DMS79 treated with DMSO at 0.1 percent for 48 hours (cell line): ENCODE data around the gene RAET1L.
"Not testable (repeated sequence)": the region's sequence is repeated elsewhere in the genome, so short reads cannot be mapped to it uniquely, and the experiment has no call there.

Experiments used
- DNase-seq: peaks from one replicate; lab custom pipeline; 2025; lab: John Stamatoyannopoulos, UW

Gene RAET1L, protein sequence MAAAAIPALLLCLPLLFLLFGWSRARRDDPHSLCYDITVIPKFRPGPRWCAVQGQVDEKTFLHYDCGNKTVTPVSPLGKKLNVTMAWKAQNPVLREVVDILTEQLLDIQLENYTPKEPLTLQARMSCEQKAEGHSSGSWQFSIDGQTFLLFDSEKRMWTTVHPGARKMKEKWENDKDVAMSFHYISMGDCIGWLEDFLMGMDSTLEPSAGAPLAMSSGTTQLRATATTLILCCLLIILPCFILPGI

DNA sequence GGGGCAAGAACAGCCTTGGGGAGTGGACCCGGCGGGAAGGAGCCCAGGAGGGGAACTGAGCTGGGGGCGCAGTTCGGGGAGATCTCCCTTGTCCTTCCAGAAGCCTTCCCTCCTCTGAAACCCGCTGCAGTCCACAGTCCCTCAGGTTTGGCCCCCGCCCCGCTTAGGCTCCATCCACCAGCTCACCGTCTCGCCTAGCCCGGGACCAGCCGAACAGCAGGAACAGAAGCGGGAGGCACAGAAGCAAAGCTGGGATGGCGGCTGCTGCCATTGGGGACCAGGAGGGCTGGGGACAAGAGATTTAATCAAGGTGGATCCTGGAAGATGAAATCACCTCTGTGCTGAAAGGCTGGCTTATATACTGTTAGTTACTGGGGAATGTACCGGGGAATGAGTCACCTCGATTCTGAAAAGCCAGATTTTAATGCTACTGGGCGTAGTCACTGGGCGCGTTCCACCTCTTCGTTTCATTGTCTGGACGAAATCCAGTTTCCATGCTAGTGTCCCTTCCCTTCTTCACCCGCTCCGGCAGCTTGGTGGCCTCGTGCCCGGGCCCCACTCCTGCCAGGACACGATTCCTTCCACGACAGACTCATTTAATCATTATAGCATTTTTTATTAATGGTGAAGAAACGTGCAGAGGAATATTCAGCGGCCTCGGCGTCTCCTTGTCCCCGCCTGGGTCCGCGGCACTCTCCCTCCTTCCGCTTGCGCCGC is at the start of gene RAET1L:
RAET1L (minus strand) TSS at position 332 of the 717 bp plus-strand sequence; CDS start at position 271, 61 bp downstream.
- no peak for DNase-seq

DNA sequence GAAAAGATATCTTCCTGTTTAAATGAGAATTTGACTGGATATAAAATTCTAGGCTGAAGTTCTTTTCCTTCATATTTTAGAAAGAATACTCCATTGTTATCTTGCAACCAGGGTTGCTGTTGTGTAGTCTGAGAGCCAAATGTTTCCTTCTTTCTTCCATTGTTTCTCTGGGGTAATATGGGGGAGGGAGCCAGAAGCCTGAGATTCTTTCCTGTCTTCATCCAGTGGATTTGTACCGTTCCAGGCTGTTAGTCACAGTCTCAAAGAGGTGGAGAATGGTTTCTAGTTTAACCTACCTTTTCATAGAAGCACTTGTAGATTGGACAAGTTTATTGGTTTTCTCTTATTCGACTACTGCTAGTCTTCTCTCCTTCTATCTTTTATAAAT is 49.7 kb upstream of the RAET1L start:
- DNase-seq, result no peak

DNA sequence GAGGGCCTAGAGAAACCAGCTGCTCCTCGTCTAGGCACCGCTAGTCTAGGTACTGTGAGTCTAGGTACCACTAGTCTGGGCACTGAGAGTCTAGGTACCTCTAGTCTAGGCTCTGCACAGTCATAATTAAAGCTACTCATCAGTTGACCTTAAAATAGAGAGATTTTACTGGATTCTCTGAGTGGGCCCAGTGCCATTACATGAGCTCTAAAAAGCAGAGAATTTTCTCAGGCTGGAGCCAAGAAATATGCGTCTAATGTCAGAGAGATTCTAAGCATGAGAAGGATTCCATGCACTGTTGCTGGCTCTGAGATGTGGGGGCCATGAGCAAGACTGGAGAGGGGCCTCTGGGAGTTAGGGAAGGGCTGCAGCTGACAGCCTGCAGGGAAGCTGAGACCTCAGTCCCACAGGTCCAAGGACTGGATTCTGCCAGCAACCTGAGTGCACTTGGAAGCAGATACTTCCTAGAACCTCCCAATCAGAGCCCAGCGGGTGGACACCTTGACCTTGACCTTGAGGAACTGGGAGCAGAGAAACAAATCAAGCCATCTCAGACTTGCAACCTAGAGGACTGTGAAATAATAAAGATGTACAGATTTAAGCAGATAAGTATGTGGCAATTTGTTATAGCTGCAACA is 49.2 kb upstream of the RAET1L start:
- not testable (repeated sequence) for DNase-seq

DNA sequence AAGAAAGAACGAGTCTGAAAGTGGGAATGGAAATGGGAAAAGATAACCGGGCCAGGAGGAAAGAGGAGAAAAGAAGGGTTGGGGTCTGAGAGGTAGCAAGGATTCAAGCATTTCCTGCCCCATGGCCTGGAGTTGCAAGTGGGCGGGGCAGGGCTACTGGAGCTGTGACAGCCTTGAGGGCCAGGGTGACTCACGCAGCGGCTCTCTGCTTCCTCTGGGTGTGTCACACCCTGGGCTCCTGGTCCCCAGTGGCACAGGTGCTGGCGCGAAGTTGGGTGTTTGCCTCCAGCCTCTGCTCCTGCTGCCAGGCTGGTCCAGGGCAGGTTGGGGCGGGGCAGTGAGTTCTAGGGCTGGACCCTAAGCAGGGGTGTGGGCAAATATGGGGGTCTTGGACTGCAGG is 46.9 kb upstream of the RAET1L start:
- no peak for DNase-seq

DNA sequence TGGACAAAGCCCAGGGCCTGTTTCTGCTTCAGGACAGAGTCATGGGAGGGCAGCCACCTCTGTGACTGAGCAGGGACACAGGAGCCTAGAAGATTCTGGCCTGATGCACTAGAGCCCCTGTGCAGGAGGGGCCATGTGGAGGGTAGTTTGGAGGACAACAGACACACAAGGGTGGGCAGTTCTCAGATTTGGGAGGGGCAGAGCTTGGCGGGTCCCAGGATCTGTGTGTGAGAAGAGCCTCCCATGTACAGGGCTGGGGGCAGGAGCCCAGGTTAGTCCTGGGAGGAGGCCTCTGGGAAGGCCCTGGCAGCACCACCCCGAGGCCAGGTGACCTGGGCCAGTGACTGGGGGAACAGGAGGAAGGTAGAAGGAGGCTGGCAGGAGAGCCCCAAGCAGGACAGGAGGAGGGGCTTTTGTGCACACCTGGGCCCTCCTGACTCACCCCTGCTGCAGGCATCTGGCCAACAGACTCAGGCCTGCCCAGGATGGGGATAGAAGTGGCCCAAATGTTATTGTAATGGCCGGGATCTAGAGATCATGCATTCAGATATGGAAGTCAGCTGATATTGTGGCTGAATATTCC is 45.0 kb upstream of the RAET1L start:
- peak; percentile 19 for DNase-seq

DNA sequence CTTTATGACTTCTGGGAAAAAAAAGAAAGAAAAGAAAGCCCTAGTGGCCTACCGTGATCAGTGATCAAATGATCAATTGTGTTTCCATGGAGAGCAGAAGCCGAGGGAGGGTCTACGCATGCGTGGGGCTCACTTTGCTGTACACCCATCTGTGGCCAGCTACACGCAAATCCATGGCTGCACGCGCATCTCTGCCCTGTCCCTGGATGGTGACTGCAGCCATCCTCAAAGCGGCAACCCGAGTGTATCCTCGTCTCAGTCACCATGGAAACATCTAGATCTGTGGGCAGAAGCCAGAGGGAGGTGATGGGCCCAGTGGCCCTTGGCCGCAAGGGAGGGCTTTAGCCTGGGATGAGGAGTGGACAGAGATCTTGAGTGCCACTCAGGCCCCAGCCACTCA is 44.4 kb upstream of the RAET1L start:
- no peak for DNase-seq

DNA sequence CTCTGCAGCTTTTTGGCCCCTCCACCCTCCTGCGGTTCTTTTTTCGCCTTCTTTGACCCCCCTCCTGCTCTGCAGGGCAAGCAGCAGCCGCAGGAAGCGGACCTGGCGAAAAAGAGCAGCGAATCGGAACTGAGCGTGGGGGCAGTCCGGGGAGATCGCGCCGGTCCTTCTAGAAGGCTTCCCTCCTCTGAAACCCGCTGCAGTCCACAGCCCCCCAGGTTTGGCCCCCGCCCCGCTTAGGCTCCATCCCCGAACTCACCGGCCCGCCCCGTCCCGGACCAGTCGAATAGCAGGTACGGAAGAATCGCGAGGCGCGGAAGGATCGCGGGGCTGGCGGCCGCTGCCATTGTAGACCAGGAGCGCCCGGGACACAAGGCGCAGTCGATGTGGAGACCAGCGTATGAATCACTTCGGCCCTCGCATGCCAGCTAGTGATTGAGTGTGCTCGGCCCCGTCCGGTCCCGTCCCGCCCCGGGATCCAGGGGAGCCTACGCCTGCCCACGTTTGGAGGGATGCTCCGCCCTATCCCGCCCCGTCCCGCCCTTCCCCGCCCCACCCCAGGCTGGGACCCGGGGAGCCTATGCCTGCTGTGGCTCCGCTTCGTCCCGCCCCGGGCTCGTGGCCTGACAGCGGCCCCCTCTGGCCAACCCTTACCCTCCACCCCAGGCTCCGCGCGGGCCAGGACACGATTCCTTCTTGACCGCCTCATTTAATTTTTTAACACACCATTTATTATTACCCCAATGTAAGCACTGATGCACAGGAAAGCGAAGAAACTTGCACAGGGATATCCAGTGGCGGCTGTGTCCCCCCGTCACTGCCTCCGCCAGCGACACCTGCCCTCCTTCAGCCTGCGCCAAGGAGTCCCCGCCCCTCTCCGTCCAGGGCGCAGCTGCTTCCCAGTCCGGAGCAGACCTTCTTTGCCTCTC is 43.7 kb upstream of the RAET1L start, which contains the start of gene ULBP3:
ULBP3 (minus strand) TSS at position 402 of the 929 bp plus-strand sequence; CDS start at position 347, 55 bp downstream.
- peak; percentile 52 for DNase-seq

DNA sequence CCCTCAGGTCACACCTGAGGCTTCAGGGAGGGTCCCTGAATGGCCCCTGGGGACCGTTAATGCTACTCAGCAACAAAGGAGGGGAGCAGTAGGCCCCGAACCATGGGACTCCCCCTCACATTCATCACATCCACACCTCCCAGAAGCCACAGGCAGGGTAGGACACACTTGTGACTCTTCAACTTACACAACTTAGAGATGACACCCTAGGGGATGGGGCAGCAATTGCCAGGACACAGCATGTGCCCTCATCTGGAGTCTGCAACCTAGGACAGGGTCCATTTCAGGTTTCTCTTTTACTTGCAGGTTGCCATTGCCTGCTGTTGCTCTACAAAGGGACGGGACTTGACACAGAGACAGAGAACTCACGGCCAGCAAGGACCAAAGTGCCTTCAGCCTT is 42.8 kb upstream of the RAET1L start:
- DNase-seq, result no peak

DNA sequence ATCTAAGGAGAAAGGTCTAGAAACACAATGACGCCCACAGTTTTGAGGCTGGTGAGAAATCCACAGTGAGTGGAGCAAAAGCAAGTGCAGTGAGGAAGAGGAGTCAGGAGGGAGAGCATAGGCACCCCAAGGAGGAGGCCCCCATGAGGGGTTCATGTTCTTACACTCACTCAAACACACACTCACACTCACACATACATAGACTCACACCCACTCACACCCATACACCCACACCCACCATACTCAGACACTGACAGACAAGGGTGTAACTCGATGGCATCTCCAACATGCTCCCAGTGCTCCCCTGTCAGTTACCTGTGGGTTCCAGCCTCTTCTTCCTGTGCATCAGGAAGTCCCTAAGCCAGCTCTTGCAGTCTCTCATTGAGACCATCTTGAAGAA is 39.8 kb upstream of the RAET1L start:
- no peak for DNase-seq

DNA sequence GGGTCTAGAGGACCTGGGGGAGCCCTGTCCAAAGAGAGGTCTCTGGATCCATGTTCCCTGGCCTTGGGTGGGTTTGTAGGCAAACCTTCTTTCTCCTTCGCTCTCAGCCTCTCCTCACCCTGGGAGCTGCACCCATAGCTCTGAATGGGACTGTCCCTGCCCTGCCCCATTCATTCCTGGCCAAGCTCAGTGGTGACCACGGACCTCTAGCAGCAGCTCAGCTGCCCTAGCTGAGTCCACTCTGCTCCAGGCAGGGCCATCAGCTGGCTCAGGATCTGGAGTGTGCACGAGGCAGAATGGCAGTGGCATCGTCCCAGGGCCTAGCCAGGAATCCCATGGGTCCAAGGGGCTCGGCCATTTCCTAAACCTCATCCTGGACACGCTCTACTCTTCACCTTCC is 38.3 kb upstream of the RAET1L start:
- DNase-seq, result no peak

DNA sequence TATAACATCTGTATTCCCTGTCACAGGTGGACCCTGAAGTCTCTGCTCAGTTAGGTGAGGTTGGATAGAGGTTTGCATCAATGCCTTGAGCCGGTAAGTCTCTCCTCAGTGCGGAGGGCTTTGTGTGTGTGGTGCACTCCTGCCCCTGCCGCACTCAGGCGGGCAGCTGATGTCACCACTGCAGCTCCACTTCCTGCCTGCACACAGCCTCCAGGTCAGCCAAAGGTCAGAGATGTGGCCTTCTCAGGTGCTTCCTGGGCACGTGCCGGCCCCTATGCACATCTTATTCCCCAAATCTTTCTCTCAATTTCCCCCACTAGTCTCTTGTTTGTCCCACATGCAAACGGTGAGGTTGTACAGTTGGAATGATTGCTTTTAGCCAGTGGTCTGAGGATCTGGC is 34.6 kb upstream of the RAET1L start:
- not testable (repeated sequence) for DNase-seq

DNA sequence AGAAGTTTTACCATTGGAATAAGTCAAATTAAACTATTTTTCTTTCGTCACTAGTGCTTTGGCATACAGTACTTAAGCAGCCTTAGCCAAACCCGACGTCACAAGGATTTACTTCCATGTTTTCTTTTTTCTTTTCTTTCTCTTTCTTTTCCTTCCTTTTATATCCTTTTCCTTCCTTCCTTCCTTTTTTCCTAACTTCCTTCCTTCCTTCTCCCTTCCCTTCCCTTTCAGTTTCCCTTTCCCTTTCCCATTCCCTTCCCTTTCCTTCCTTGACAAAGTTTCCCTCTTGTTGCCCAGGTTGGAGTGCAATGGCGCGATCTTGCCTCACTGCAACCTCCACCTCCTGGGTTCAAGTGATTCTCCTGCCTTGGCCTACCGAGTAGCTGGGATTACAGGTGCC is 33.7 kb upstream of the RAET1L start:
- no peak for DNase-seq

DNA sequence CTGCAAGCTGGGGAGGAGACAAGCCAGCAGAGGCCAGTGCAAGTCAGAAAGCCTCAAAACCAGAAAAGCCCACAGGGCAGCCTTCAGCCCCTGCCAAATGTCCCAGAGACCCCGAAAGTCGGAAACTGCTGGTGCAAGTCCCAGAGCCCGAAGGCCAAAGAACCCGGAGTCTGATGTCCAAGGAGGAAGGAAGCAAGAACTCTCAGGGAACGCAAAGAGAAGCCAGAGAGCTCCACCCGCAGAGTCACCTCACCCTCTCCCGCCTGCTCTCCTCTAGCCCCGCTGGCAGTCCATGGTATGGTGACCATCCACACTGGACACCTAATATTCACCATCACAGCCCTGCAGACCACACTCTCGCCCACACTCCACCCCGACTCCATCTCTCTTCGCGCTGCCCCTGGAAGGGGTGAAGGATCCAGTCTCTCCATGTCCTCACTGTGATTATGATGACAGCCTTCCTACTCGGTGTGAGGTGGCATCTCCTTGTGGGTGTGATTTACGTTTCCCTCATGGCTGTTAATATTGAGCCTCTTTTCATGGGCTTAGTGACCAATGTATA is 33.0 kb upstream of the RAET1L start:
- DNase-seq, result no peak

DNA sequence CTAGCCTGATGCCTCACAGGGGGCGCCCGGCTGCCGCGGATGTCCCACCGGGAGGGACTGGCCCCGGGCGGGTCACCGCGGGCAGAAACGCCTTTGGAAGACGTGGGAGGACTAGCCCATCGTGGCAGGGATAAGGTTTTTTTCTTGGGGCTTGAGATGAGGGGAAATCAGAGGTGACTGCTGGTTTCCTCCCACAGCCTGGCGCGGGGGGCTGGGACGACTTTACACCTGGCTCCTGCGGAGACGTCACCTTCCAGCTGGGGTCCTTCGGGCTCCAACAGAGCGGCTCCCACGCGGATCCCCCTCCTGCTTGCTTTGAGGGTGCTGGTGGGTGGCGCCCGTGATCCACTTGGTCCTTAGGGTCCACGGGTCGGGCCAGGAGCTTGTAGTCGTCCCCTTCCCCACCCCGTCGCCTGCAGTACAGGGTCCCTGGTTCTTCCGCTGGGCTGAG is 32.2 kb upstream of the RAET1L start:
- no peak for DNase-seq

DNA sequence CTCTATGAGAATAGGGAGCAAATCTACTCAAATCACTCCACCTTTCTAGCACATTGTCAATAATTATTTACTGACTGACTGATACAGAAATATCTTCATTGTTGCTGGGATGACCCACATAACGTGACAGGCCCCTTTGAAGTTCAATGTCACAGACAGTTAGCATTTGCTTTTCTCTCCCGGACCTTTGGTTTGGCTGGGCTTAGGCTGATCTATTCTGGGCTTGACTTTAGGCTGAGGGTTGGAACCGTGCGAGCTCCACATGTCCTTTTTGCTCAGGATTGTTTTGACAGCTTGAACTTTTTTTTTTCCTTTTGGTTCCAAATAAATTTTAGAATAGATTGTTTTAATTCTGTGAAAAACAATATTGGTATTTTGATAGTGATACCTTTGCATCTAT is 31.6 kb upstream of the RAET1L start:
- no peak for DNase-seq

DNA sequence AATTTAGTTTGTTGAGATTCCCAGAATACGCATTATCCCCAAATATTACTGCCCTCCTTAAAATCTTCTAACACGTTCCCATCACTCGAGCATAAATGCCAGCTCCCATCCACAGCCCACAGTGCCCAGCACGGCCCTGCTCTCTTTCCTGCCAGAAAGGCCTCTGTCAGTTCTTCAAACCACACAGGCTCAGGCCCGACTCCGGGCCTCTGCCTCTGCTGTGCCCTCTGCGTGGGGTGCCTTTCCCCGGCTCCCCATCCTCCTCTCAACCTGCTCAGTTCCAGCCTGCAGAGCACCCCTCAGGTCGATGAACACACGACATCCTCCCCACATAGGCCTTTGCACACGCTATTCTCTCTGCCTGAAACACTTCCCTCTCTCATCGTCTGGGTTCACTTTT is 30.8 kb upstream of the RAET1L start:
- no peak for DNase-seq

DNA sequence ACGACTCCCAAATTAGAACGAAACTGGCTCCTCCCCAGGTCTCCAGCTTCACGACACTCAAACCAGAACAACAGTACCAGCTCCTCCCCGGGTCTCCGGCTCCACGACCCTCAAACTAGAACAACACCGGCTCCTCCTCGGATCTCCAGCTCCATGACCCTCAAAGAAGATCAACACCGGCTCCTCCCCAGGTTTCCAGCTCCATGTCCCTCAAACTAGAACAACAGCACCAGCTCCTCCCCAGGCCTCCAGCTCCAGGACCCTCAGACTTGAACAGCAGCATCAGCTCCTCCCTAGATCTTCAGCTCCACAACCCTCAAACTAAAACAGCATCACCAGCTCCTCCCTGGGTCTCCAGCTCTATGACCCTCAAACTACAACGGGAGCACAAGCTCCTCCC is 29.8 kb upstream of the RAET1L start:
- DNase-seq, result no peak

DNA sequence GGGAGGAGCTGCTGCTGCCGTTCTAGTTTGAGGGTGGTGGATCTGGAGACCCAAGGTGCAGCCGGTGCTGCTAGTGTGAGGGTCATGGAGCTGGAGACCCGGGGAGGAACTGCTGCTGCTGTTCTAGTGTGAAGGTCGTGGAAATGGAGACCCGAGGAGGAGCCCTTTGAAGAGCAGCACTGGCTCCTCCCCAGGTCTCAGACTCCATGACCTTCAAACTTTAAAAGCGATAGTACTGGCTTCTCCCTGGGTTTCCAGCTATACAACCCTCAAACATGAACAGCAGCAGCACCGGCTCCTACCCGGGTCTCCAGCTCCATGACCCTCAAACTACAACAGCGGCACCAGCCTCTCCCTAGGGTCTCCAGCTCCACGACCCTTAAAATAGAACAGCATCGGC is 28.1 kb upstream of the RAET1L start:
- no peak for DNase-seq

DNA sequence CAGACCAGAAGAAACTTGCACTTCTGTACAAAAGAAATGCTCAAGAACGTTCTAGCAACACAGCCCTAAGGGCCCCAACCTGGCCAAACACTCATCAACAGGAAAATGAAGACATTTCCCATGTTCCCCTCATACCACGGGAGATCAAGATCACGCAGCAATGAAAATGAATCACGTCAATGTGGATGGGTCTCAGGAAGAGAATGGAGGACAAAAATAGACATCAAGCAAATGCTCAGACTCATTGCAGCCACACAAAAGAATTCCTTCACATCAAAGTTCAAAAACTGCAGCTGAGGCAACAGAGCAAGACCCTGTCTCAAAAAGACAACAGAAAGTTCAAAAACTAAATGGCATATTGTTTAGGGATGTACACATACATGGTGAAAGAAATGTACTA is 25.5 kb upstream of the RAET1L start:
- no peak for DNase-seq

DNA sequence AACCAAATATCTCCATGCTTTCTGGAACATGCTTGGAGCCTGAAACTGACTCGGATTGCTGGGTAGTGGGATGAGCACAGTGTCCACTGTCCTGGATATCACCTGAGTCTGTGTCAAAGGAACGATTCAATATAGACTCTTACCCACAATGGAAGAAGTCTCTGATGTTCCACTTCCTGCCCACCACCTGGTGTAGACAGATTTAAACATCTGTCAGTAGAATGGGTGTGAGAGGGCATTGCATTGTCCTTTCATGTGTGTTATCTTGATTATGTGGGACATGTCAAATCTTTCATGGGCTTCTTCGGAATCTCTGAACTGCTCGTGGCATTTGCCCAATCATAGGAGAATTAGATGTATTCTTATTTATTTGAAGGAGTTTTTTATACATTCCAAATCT is 22.8 kb upstream of the RAET1L start:
- no peak for DNase-seq

DNA sequence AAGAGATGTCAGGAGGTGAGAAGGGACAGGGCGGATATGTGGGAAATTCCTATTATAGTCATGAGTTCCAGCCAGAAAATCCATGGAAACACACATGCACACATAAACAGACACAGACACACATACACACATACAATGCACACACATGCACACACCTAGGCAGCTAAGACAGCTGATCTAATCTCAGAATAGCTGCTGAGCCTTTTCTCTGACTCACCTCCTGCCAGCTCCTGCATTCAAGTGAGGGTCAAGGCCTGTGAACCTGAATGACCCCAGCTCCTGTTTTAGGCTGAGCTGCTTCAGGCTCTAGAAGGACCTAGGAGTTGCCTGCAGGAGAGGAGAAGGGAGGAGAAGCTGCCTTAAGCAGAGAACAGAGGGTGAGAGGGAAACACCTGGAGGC is 21.6 kb upstream of the RAET1L start:
- no peak for DNase-seq
